ENCODE data around the gene SLC22A7.

DNA sequence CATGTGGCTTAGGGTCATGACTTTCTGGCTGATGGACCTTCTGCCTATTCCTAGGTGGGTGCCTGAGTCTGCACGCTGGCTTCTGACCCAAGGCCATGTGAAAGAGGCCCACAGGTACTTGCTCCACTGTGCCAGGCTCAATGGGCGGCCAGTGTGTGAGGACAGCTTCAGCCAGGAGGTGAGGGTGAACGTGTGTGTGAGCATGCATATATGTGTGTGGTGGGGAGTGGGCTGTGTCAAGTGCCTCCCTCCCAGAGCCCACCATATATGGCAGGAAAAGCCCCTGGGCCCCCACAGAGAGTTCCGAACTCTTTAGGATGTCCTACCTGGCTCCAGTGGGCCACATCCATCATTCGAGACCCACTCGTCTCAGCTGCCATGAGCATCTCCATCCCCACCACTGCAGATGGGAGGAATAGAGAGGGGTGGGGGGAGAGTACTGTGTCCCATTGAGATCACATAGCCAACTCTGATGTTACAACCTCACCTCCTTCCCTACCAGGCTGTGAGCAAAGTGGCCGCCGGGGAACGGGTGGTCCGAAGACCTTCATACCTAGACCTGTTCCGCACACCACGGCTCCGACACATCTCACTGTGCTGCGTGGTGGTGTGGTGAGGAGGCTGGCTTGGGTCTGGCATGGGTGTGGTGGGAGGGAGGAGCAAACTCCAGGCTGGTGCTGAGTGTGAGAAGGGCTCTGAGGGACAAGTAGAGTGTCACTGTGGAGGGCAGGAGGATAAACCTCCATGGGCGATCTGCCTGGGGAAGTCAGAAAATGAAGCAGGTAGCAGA lies 3.2 kb downstream of the SLC22A7 start:
- TF ChIP-seq, protein P1, sequence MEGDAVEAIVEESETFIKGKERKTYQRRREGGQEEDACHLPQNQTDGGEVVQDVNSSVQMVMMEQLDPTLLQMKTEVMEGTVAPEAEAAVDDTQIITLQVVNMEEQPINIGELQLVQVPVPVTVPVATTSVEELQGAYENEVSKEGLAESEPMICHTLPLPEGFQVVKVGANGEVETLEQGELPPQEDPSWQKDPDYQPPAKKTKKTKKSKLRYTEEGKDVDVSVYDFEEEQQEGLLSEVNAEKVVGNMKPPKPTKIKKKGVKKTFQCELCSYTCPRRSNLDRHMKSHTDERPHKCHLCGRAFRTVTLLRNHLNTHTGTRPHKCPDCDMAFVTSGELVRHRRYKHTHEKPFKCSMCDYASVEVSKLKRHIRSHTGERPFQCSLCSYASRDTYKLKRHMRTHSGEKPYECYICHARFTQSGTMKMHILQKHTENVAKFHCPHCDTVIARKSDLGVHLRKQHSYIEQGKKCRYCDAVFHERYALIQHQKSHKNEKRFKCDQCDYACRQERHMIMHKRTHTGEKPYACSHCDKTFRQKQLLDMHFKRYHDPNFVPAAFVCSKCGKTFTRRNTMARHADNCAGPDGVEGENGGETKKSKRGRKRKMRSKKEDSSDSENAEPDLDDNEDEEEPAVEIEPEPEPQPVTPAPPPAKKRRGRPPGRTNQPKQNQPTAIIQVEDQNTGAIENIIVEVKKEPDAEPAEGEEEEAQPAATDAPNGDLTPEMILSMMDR (IDR thresholded peaks at IDR 0.05), result no peak
- no peak for TF ChIP-seq POLR2AphosphoS5 (IDR thresholded peaks at IDR 0.05)
